ENCODE results near the gene HK3. TPM values are rescaled to one million over a fixed set of nuclear protein-coding genes. Genes with fewer than 3 reads are reported as not detected.

Gene HK3
- total RNA-seq, 1 experiment from 2014 or later = not detected

DNA sequence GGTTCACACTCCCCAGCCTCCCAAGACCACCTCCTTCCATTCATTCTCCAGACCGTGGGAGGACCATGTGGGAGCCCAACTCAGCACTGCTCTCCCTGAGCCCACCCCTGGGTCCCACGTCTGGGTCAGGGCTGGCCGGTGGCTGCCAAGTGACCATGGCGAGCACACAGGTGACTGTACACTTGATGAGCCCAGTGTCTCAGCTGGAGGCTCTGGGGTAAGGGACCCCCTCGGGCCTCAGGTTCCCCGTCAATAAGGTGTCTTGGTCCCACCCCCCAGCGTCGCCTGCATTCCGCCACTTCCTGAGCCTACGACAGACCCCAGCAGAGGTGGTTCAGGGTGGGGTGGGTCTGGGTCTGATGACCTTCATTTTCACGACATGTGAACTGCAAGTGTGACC, 38.8 kb downstream of the HK3 start:
- DNase-seq (ENCODE audit: low read depth) = no peak
- in situ Hi-C loops (cut with HindIII; ENCODE audit: low pct_unique_long_range_greater_than_20kb, low sequenced_read_pairs) = no loop called here

DNA sequence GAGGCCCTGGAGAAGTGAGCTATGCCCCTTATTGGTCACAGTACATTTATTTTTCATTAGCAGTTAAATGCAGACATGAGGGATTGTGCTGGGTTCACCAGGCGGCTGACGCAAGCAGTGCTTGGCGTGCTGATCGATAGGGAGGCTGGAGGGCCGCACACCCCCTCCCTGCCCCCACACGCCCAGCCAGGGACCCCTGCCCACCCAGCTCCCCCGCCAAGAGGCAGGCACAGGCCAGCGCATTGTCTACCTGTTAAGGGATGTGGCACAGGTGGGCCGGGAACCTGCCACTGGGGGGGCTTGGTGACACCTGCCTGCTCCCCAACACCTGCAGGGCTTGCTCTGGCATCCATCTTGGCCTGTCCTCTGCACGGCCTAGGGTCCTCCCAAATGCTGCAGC, 39.2 kb downstream of the HK3 start:
- no peak for DNase-seq (ENCODE audit: low read depth)
- in situ Hi-C loops (cut with HindIII; ENCODE audit: low pct_unique_long_range_greater_than_20kb, low sequenced_read_pairs) = no loop called here

DNA sequence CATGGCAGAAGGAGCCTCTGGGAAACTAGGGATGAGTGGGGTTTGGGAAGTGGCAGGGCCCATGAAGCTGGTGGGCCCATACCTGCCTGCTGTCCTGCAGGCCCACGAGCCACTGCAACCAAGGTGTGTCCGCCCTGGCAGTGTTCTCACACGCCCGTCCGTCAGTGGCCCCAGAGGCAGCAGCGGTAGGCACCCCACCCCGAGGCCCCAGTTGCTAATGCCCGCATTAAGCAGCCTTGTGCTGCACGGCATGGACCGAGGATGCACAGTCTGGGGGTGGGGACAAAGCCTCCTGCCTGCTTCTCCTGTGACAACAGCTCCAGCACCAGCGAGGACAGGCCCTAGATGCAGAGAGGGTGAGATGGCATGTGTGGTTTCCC, 41.3 kb downstream of the HK3 start:
- DNase-seq (ENCODE audit: low read depth) = no peak
- in situ Hi-C loops (cut with HindIII; ENCODE audit: low pct_unique_long_range_greater_than_20kb, low sequenced_read_pairs) = no loop called here

DNA sequence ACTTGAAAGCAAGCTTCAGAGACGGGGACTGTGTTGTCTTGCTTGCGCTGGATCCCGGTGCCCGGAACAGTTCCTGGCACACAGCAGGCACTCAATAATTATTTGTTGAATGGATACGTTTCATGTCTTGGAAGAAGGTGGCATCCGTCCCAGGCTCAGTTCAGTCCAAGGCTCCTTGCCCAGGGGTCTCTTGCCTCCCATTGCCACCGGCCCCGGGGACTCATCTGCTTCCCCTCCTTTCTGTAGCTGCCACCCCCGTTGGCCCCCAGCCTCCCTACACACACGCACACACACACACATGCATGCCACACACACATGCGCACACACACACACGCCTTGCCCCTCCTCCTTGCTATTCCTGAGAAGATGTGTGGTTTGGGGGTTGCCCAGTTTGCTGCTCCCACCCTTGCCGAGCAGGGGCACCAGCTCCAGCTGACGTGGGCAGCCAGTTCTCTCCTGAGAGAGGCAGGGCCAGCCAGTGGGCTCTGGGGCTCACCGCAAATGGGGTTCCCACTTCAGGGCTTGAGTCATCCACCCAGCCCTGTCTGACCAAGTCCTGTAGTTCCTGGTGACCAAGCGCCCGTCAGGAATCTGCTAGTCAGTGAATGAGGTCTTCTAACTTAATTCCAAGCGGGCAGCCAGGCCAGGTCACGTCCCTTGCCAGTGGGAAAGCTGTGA, 41.8 kb downstream of the HK3 start:
- in situ Hi-C loops (cut with HindIII; ENCODE audit: low pct_unique_long_range_greater_than_20kb, low sequenced_read_pairs) = no loop called here
- no peak for DNase-seq (ENCODE audit: low read depth)

DNA sequence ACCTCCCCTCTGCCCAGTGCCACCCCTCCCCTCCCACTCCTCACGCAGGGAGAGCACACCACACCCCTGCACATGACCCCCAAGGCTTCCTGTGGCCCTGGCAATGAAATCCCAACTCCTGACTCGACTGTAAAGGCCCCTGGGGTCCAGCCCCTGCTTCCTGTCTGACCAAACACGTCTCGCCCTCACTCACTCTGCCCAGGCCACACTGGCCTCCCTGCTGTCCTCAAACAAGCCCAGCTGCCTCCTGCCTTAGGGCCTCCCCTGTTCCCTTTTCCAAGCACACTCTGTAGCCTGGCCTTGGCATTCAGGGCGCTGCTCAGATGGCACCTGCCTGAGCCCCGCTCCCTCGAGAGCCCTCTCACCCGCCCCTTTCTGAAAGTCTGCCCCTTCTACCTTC, 42.4 kb downstream of the HK3 start:
- in situ Hi-C loops (cut with HindIII; ENCODE audit: low pct_unique_long_range_greater_than_20kb, low sequenced_read_pairs) = no loop called here

DNA sequence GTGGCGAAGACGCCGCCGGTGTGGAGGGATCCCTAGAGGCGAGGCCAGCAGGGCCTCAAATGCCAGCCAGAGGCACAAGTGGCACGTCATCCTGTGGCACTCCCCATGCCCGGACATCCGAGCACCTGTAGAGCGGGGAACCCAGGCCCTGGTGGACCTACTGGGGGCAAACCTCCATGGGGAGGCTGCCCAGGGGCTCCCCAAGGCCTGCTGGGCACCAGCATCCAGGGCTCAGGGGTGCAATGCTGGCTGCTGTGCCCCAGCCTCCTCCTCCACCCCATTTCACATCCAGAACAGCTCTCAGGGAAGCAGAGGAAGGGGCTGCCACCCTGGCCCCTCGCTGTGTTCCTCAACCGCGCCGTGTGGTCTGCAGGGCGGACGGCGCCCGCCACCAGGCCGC, 43.5 kb downstream of the HK3 start:
- in situ Hi-C loops (cut with HindIII; ENCODE audit: low pct_unique_long_range_greater_than_20kb, low sequenced_read_pairs) = no loop called here
- DNase-seq (ENCODE audit: low read depth) = no peak

More for the DNA sequence above, 42.4 kb downstream of the HK3 start:
- DNase-seq (ENCODE audit: low read depth) = no peak

DNA sequence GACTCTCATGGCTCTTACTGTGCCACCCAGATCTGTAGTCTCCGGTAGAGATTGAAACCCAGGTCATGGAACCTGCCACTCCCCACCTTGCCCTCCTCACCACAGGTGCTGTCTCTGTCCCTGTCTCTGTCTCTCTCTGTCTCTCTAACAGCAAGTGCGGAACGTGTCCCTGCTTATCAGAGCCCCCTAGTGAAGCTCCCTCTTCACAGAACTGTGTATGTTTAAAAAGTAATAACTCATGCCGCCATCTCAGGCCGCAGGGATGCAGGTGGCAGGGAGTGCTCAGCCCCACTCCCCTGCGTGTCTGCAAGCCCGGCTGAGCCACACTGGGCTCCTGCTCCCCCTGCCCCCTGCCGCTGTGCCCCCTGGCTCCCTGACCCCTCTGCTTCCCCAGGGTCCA, 45.0 kb downstream of the HK3 start:
- in situ Hi-C loops (cut with HindIII; ENCODE audit: low pct_unique_long_range_greater_than_20kb, low sequenced_read_pairs) = no loop called here
- DNase-seq (ENCODE audit: low read depth) = no peak

DNA sequence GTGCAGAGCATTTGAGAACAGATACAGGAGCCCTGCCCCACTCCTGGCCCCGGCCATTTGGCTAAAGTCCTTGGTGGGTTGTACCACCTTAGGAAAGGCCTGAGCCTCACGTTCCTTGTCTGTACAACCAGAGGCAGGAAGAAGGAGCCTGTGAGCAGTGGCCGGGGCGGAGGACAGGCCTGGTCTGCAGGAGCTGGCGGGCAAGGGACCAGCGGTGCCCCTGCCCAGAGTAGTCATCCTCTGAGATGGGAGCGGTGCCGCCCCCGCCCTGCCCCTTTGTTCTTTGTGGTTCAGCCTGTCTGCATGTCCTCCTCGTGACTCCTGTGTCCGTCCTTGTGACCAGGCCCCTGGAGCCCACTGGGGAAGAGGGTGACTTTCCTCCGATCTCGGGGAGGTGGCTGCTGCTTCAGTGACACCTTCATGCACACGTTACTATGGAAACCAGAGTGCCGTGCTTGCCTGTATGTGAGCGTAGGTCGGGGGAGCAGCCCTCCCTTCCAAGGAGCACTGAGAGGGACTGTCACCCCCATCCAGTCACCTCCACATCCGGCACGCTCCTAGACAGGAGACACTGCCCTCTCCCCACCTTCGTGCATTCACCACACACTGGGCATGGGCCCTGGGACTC, 45.9 kb downstream of the HK3 start:
- in situ Hi-C loops (cut with HindIII; ENCODE audit: low pct_unique_long_range_greater_than_20kb, low sequenced_read_pairs) = no loop called here
- no peak for DNase-seq (ENCODE audit: low read depth)

DNA sequence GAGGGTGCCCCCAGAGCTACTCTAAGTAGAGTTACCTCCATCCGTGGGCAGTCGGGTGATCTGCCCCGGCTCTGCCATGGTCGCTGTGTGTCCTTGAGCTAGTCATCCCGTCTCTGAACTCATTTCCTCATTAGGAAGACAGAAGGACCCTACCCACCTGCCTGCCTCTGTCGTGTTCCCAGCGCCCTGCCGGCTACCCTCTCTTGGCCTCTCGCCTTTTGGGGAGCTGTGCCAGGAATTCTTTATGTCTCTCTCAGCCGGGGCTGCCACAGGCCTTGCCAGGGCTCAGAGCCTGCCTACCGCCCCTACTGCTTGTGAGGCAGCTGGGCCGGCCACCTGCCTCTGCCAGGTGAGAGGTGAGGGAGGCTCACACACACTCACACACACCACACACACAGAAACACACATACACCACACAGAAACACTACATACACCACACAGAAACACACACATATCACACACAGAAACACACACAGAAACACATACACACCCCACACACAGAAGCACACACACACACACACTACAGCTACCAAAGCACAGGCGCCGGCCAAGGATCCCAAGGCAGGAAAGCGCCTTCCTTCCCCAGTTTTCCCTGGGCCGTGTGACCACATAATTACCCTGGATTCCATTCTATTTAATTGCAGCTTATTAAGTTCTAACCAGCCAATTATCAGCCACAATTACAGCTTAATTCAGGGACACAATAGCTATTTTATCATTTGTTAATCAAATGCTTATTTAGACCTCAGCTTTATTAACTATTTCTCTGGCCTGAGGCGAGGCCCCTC, 47.1 kb downstream of the HK3 start:
- in situ Hi-C loops (cut with HindIII; ENCODE audit: low pct_unique_long_range_greater_than_20kb, low sequenced_read_pairs) = no loop called here
- no peak for DNase-seq (ENCODE audit: low read depth)

DNA sequence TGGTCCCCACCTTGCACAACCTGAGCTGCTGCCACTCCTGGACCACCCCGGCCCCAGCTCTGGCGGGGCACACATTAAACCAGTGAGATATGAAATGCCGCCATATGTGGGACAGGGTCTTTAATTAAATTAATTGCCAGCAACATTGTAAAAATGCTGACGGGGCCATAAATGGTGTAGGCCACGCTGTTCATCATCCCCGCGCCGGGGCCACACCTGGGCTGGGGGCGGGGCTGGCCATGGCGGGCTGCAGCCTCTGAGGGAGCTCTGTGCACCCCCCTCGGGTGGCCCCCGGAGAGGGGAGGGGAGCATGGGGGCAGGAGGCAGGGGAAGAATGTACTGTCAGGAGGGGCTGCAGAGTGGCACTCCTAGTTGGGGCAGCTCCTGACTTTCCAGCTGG, 47.8 kb downstream of the HK3 start:
- in situ Hi-C loops (cut with HindIII; ENCODE audit: low pct_unique_long_range_greater_than_20kb, low sequenced_read_pairs) = no loop called here
- no peak for DNase-seq (ENCODE audit: low read depth)

DNA sequence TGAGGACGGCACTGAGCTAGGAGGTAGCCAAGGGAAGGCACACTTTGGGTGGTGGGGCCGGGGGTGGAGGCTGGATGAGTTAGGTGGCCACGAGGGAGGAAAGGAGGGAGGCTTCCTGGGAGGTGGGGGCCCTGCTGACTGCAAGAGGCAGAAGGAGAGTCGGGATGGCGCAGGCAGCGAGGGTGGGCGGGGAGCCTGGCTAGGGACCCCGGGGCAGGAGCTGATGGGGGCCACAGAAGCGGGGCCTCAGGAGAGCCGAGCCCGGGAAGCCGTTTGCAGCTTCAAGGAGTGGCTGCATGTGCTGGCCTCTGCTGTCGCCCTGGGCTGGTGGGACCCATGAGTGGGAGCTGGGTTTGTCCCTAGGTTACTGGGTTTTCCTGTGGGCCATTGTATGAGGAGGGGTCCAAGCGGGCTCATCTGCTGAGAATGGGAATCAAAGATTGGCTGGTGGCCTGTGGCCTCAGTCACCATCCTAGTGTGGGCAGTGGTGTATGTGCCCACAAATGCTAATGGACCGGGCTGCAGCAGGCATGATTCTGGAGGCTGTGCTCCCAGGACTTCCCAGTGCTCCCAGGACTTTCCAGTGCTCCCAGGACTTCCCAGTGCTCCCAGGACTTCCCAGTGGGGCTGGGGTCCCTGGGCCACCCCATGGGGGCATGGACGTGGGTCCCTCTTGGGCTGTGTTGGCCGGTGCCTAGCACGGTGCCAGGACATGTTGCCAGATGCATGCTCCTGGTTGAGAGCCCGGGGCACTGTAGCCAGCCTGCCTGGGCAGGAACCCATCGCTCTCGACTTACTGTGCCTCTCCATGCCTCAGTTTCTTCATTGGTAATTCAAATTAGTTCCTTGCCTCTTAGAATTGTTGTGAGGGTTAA, 48.5 kb downstream of the HK3 start:
- in situ Hi-C loops (cut with HindIII; ENCODE audit: low pct_unique_long_range_greater_than_20kb, low sequenced_read_pairs) = no loop called here
- DNase-seq (ENCODE audit: low read depth) = no peak

DNA sequence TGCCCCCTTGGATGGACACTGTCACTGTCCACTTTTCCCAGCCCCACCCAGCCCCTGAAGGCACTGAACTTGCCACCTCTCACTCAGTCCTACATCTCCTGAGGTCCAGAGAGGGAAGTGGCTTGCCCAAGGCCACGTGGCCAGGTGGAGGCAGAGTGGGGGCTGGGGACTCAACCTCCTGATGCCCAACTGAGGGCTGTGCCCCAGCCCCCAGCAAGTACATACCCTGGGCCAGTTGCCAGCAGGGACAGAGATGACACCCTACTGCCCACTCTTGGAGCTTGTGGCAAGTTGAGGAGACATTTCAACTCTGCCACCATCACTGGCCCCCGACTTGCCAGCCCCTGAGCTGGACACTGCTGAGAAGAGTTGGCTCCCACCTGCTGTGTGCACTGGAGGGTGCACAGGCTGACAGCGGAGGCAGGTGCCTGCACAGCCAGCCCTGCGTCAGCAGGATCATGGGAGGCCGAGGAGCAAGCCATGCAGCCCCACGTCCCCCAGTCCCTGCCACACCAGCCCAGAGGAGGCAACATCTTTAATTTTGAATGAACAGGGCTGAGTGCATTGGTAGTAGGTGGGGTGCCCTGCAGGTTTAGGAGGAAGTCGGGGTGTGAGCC, 49.4 kb downstream of the HK3 start:
- no peak for DNase-seq (ENCODE audit: low read depth)
- in situ Hi-C loops (cut with HindIII; ENCODE audit: low pct_unique_long_range_greater_than_20kb, low sequenced_read_pairs) = no loop called here

DNA sequence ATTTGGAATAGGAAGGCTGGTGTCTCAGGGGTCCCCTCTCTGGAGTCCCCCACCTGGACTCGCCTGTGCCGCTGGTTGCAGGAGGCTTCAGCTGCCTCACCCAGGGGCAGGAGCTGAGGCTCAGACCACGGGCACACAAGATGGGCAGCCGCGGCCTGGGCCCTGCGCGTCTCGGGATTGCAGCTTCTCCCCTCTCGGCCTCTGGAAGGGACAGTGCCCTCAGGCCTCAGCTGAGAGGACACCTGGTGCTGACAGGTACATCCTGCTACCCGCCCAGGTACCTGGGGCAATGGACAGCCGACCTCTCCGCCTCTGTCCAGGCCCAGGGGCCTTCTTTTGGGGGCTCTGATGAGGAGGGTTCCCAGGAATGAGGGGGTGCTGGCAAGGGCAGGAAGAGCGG, 50.5 kb downstream of the HK3 start:
- DNase-seq (ENCODE audit: low read depth) = no peak
- in situ Hi-C loops (cut with HindIII; ENCODE audit: low pct_unique_long_range_greater_than_20kb, low sequenced_read_pairs) = no loop called here

DNA sequence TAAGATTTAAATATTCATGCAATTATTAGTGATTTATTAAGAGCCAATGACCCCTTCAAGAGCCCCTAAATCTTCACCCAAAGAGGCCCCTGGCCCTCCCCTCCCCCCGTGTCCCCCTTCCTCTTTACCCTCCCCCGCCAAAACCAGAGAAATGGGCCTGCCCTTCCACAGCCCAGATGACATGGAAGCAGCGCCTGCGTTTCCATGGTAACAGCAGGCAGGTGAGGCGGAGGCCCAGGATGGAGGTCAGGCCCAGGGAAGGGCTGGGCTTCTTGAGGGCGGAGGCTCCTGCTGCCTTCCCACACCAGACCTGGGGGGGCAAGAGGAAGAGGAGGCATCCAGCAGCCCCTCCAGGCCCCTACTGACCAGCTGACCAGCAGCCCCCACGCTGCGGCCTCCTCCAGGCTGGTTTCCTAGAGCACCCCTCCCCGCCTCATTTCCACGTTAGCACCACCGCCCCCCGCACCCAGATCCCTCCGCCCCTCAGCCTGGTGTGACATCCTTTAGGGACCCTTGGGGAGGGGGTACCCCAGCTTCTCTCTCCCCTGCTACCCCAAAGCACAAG, 51.3 kb downstream of the HK3 start:
- in situ Hi-C loops (cut with HindIII; ENCODE audit: low pct_unique_long_range_greater_than_20kb, low sequenced_read_pairs) = no loop called here
- no peak for DNase-seq (ENCODE audit: low read depth)

DNA sequence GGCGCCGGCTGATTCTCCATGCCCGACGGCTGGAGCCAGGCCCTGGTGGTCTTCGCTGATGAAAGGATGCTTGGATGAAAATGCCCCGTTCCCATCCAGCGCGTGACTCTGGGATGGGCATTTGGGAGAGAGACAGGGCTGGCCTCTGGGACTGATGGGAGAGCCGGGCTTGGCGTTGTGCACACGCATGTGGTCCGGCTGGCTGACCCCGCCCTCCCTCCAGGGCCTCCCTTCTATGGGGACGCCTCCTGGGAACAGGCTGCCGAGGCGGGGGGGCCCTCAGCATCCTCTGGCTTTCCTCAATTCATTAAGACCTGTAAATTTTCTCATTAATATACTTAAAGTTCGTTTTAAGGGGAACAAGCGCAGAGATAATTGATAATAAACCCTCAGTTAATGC, 52.0 kb downstream of the HK3 start:
- DNase-seq (ENCODE audit: low read depth) = no peak
- in situ Hi-C loops (cut with HindIII; ENCODE audit: low pct_unique_long_range_greater_than_20kb, low sequenced_read_pairs) = no loop called here

DNA sequence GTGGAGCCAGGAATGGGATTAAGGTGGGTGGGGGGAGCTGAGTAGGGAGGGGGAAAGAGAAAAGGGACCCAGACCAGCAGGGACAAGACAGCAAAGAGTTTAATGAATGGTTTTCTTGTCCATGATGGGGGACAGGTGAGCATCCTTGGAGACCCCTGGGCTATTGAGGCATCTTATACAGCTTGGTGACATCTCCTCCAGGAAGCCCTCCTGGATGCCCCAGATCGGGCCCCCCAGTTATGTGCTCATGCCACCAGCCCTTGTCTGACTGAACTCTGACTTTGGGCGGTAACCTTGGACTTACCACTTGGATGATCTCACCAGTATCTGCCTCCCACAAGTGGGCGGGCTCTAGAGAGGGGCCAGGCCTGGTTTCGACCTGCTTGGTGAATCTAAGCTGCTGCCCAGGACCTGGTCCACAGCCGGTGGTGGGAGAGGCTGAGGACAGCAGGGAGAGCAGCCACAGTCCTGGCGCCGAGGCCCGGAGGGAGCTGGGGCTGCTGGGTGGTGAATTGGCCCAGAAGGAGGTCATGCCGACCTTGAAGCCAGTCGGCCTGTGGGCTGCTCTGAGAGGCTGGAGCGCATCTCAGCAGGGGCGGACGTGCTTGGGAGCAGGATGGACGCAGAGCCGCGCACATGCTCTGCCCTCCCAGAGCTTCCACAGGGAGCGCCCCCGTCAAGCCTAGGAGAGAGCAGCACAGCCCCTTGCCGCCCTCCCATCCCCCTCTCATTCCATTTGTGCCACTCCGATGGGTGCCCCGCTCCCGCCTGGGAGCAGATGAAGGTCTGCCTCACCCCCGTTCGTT, 52.6 kb downstream of the HK3 start:
- DNase-seq (ENCODE audit: low read depth) = peak; percentile 53
- in situ Hi-C loops (cut with HindIII; ENCODE audit: low pct_unique_long_range_greater_than_20kb, low sequenced_read_pairs) = no loop called here

DNA sequence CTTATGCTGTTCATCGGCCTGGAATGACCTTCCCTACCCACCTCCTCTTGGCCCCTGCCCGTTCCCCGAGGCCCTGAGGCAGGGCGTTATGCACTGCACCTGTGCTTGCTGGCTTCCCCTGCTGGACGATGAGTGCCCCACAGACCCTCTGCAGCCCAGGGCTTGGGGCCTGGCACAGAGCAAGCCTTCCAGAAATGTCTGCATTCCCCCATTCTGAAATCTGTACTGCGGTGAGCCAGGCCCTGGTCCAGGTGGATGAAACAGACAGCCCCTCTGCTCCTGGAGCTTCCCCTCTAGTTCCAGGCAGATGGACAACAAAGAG, 53.8 kb downstream of the HK3 start:
- in situ Hi-C loops (cut with HindIII; ENCODE audit: low pct_unique_long_range_greater_than_20kb, low sequenced_read_pairs) = no loop called here
- no peak for DNase-seq (ENCODE audit: low read depth)
